ENCODE results near the gene TMEM98. TPM values are rescaled to one million over a fixed set of nuclear protein-coding genes. Genes with fewer than 3 reads are reported as not detected.

TMEM98 gene
- polyA plus RNA-seq, 2 of the 4 experiments (the other 2 are of a cell fraction), result 46.6 to 61.0 TPM

DNA sequence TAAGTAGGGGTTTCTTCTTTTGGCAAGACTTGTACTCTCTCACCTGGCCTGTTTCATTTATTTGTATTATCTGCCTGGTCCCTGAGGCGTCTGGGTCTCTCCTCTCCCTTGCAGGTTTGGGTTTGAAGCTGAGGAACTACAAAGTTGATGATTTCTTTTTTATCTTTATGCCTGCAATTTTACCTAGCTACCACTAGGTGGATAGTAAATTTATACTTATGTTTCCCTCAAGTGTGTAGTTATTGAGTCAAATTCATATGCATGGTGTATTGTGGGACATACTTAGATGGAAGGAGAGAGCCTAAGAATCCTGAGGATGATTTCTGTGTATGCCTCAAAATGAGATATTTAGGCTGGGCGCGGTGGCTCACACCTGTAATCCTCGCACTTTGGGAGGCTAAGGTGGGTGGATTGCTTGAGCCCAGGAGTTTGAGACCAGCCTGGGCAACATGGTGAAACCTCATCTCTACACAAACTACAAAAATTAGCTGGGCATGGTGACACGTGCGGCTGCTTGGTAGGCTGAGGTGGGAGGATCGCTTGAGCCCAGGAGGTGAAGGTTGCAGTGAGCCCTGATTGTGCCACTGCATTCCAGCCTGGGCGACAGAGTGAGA lies 13.6 kb downstream of the TMEM98 start:
- ChIA-PET CTCF (interaction anchor here (1.2 to 5.2 kb wide), 9 partner anchors 10 to 158 kb away, joined by 3 to 20 read pairs (median 5); partner anchors contain the start of genes MYO1D and TMEM98), POLR2A (no interaction called here)
- Histone ChIP-seq H3K27ac (no peak overlapping the region), H3K4me1 (no peaks in the 10 kb centered on the region), H3K4me2 (no peak overlapping the region), H3K9me3 (no peaks in the 10 kb centered on the region), H3K4me3 (no peak overlapping the region)
- FAIRE-seq (no peak), ATAC-seq (no peak), DNase-seq (ENCODE audit: low read depth in 1 of 2, low spot score in 1 of 2) (no peak)
- no peak for TF ChIP-seq SREBF2 (IDR thresholded peaks at IDR 0.05)
- no peak for TF ChIP-seq CBX2 (IDR thresholded peaks at IDR 0.05; ENCODE audit: borderline replicate concordance, low read depth)
- no peak for TF ChIP-seq KDM1A (IDR thresholded peaks at IDR 0.05; ENCODE audit: low read depth)
- TF ChIP-seq, protein P1, sequence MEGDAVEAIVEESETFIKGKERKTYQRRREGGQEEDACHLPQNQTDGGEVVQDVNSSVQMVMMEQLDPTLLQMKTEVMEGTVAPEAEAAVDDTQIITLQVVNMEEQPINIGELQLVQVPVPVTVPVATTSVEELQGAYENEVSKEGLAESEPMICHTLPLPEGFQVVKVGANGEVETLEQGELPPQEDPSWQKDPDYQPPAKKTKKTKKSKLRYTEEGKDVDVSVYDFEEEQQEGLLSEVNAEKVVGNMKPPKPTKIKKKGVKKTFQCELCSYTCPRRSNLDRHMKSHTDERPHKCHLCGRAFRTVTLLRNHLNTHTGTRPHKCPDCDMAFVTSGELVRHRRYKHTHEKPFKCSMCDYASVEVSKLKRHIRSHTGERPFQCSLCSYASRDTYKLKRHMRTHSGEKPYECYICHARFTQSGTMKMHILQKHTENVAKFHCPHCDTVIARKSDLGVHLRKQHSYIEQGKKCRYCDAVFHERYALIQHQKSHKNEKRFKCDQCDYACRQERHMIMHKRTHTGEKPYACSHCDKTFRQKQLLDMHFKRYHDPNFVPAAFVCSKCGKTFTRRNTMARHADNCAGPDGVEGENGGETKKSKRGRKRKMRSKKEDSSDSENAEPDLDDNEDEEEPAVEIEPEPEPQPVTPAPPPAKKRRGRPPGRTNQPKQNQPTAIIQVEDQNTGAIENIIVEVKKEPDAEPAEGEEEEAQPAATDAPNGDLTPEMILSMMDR (IDR thresholded peaks at IDR 0.05), result 0 out of 3 replicates have a peak, but pooled peaks have one; percentile 20
- WGBS (ENCODE audit: missing lambda C conversion rate), result 84% methylated on average over 8 of the region's 8 CpGs

DNA sequence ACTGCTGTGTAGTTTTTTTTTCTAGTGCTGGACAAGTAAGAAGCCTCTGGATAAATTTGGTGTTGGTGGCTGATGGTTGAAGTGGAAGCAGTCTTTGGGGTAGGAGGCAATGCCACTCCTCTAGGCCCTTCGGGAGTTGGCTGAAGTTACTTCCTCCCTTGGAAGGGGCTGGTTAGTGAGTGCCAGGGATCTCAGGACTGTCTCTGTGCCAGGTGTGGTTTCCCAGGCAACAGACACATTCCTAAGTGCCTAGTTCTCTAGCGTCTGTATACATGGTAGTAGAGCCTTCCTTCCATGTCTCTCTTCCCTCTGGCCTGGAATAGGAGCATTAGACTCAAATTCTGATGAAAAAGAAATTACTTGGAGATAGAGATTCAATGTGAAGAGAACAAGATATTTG lies 15.3 kb downstream of the TMEM98 start:
- Histone ChIP-seq H3K4me3 (no peak overlapping the region), H3K4me2 (no peak overlapping the region), H3K4me1 (no peaks in the 10 kb centered on the region), H3K27ac (no peak overlapping the region), H3K9me3 (no peaks in the 10 kb centered on the region)
- POLR2A ChIA-PET, result no interaction called here
- no peak for DNase-seq (ENCODE audit: low read depth in 1 of 2, low spot score in 1 of 2)
- ATAC-seq, result no peak
- TF ChIP-seq CBX2 (IDR thresholded peaks at IDR 0.05; ENCODE audit: borderline replicate concordance, low read depth), result no peak
- no peak for TF ChIP-seq RFX5 (IDR thresholded peaks at IDR 0.05)
- no peak for TF ChIP-seq HOXB13 (CRISPR knock-in tag; IDR thresholded peaks at IDR 0.05; ENCODE audit: low read depth)
- TF ChIP-seq KDM5A (IDR thresholded peaks at IDR 0.05), result no peak
- TF ChIP-seq, protein P1 (IDR thresholded peaks at IDR 0.05), result no peak
- no peak for FAIRE-seq
- WGBS (ENCODE audit: missing lambda C conversion rate), result 77% methylated on average over 2 of the region's 2 CpGs
- CTCF ChIA-PET, result interaction anchor here (1.3 to 2.2 kb wide), 4 partner anchors 10 to 160 kb away, joined by 3 to 10 read pairs (median 4); no protein-coding TSS in a partner anchor

DNA sequence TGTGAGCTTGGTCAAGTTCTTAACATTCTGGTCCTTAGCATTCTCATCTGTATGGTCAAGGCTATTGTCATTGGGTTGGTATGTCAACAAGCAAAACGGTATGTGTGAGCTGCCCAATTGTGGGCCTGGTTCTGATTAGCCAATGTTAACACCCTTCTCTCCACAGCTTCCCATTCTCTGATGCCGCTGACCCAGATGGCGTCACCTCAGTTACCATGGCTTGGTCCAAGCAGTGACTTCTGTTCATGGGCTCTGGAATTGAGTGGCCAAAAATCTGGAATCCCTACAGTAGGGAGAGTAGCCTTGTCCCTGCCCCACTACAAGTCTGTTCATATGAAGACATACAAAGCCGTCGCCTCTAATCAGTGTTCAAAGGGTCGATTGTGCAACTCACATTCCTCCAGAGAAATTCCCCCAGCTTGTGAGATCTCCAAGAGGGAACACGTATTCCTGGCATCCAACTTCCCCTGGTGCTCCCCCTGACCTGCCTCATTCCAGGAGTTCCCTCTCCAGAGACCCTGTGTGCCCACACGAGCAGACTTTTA lies 15.8 kb downstream of the TMEM98 start:
- POLR2A ChIA-PET, result no interaction called here
- Histone ChIP-seq H3K4me2 (no peak overlapping the region), H3K9me3 (no peaks in the 10 kb centered on the region), H3K27ac (no peak overlapping the region), H3K4me1 (no peaks in the 10 kb centered on the region), H3K4me3 (no peak overlapping the region)
- ATAC-seq (no peak), FAIRE-seq (no peak), DNase-seq (ENCODE audit: low read depth in 1 of 2, low spot score in 1 of 2) (no peak)
- TF ChIP-seq CEBPB (IDR thresholded peaks at IDR 0.05) (peak; percentile 46 to 49; a peak in 3 of 4 replicates), TP53 (CRISPR knock-in tag; IDR thresholded peaks at IDR 0.05) (no peak), SREBF2 (IDR thresholded peaks at IDR 0.05) (no peak), KDM5A (IDR thresholded peaks at IDR 0.05) (no peak), MYC (IDR thresholded peaks at IDR 0.05; ENCODE audit: borderline replicate concordance, low read length) (no peak), MAFK (IDR thresholded peaks at IDR 0.05; ENCODE audit: partially characterized antibody) (no peak), HDAC2 (IDR thresholded peaks at IDR 0.05) (no peak)
- CTCF ChIA-PET, result interaction anchor here (1.1 to 1.6 kb wide), 4 partner anchors 10 to 348 kb away, joined by 3 to 4 read pairs (median 3); no protein-coding TSS in a partner anchor
- 63% methylated on average over 8 of the region's 8 CpGs for WGBS (ENCODE audit: missing lambda C conversion rate)

Data from A549 (cell line).